NB4 (cell line): Measurements from ENCODE around the gene HADH.

ENCODE experiments used
- TF ChIP-seq, protein P1 (sequence below): IDR thresholded peaks from one replicate; pipeline ENCODE4 v1.5.1; 2012; ENCODE audit warnings: low read depth, low read length
- TF ChIP-seq, protein P2 (sequence below): IDR thresholded peaks from 2 replicates; pipeline ENCODE4 v1.6.1; 2011; ENCODE audit warnings: low read depth, low read length

DNA sequence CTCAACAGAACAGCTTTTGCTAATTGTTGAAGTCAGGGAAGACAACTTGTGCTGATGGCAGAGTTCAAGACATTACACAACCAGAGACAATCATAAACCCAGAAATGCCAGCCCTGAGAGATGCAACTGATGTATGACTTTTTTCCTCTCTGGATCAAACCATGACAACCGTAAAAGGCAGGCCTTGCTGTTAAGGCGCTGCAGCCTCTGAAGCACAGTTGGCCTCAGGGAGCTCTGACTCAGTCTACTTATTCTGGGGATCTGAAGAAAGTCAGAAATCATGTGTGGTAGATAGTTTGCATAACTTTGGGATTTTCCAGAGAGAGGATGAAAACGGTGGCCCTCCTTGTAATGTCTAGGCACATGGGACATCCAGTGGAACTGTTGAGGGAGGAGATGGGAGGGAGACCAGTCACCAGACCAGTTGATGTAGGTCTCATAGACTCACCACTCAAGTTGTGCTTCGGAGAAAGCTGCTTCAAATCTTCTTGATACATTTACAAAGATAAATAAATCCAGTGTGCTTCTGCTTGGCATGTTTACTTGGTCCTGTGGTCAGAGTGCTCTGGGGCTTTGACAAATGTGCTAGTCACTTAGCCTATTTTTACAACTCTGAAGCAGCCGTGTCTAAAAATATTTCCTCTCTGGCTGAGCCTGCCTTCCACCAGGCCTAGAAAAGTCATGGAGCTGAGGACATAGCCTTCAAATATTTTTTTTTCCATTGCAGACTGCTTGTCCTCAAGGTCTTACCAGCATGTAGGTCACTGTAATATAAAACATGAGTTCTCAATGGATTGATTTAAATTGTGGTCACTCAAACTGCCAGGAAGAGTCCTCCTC, 7.5 kb downstream of the HADH start:
- TF ChIP-seq, protein P1, sequence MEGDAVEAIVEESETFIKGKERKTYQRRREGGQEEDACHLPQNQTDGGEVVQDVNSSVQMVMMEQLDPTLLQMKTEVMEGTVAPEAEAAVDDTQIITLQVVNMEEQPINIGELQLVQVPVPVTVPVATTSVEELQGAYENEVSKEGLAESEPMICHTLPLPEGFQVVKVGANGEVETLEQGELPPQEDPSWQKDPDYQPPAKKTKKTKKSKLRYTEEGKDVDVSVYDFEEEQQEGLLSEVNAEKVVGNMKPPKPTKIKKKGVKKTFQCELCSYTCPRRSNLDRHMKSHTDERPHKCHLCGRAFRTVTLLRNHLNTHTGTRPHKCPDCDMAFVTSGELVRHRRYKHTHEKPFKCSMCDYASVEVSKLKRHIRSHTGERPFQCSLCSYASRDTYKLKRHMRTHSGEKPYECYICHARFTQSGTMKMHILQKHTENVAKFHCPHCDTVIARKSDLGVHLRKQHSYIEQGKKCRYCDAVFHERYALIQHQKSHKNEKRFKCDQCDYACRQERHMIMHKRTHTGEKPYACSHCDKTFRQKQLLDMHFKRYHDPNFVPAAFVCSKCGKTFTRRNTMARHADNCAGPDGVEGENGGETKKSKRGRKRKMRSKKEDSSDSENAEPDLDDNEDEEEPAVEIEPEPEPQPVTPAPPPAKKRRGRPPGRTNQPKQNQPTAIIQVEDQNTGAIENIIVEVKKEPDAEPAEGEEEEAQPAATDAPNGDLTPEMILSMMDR, result no peak
- TF ChIP-seq, protein P2, sequence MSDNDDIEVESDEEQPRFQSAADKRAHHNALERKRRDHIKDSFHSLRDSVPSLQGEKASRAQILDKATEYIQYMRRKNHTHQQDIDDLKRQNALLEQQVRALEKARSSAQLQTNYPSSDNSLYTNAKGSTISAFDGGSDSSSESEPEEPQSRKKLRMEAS, result no peak
